K562 (cell line): ENCODE results near the gene BID. TPM values are rescaled to one million over a fixed set of nuclear protein-coding genes. Genes with fewer than 3 reads are reported as not detected.

Source experiments
- ATAC-seq: fragments of 200-7000 bp; cut with Tn5 transposase; 3 replicates; pipeline ENCODE4 v1.9.1; 2020; ENCODE audit warnings: moderate library complexity
- BruUV-seq: library from RNA; stranded (reverse); fragments of 400-500 nt; replicated peaks from 2 replicates; lab custom pipeline; 2021; lab: Mats Ljungman, UMichigan
- CTCF ChIA-PET: fragments of 300-600 bp; formaldehyde crosslinking; extraction: SDS; loops from one replicate; lab custom pipeline; 2021; ENCODE audit warnings: low intra/inter-chr PET ratio; lab: Yijun Ruan, JAX
- POLR2A ChIA-PET: fragments of 300-600, 350-650 bp; sonication (Branson Sonifier 250); formaldehyde crosslinking; extraction: SDS; loops from one replicate; lab custom pipeline; 2021; ENCODE audit warnings: antibody characterized with exemption, inconsistent platforms; lab: Yijun Ruan, JAX
- DNase-seq, 4 experiments: peaks; one replicate each; pipeline versions ENCODE4 v3.0.0 to v3.0.0-alpha.2; 2011 to 2018; ENCODE audit warnings: low spot score in 3 of 4, mixed read lengths in 3 of 4; ENCODE audit errors: extremely low read depth in 1 of 4
- FAIRE-seq: peaks from 2 replicates; lab custom pipeline; 2011; peaks lifted over from hg19 to GRCh38; lab: Jason Lieb, UNC
- H2AFZ ChIP-seq: 2 replicates; pipeline ENCODE4 v1.6.0; 2011; ENCODE audit warnings: low read depth, low read length, control low read depth, inconsistent platforms
- H3K27ac ChIP-seq: fragments of 200-600 bp; 3 replicates; pipeline ENCODE4 v1.8.0; 2011; ENCODE audit warnings: low read depth, mild to moderate bottlenecking, control low read depth, inconsistent platforms, low read length, moderate library complexity, mixed read lengths; ENCODE audit errors: extremely low read depth
- H3K27me3 ChIP-seq, 2 experiments: fragments of 300-600 bp in 1 of 2; 2 replicates in 1 of 2; 3 replicates in 1 of 2; pipeline versions ENCODE4 v1.6.0 to v1.8.0; 2011; ENCODE audit warnings: inconsistent platforms in 2 of 2, low read length in 2 of 2, mild to moderate bottlenecking in 1 of 2, mixed read lengths in 1 of 2, moderate library complexity in 1 of 2; ENCODE audit not compliant: control insufficient read depth in 2 of 2, insufficient read depth in 2 of 2
- H3K36me3 ChIP-seq: fragments of 300-600 bp; 3 replicates; pipeline ENCODE4 v1.8.0; 2011; ENCODE audit warnings: mild to moderate bottlenecking, low read length, inconsistent platforms; ENCODE audit not compliant: control insufficient read depth, insufficient read depth
- H3K4me1 ChIP-seq, 2 experiments: fragments of 200-600 bp in 1 of 2; replicated peaks in 1 of 2; 2 replicates in 1 of 2; 3 replicates in 1 of 2; pipeline versions ENCODE4 v1.5.1 to v1.8.0; 2011; ENCODE audit warnings: inconsistent platforms in 2 of 2, low read length in 2 of 2, mild to moderate bottlenecking in 1 of 2, mixed read lengths in 1 of 2, moderate library complexity in 1 of 2; ENCODE audit not compliant: control insufficient read depth in 2 of 2, insufficient read depth in 2 of 2
- H3K4me2 ChIP-seq: 2 replicates; pipeline ENCODE4 v1.6.1; 2011; ENCODE audit warnings: low read length, control low read depth, inconsistent platforms, mixed read lengths; ENCODE audit not compliant: insufficient read depth
- H3K4me3 ChIP-seq: fragments of 200-600 bp; sonication (generic), shearing (Covaris generic); 2 replicates; pipeline ENCODE4 v1.5.1; 2016; ENCODE audit warnings: control low read depth, inconsistent platforms
- H3K79me2 ChIP-seq: fragments of 200-600 bp; 3 replicates; pipeline ENCODE4 v1.8.0; 2011; ENCODE audit warnings: low read length, inconsistent platforms; ENCODE audit not compliant: control insufficient read depth, insufficient read depth
- H3K9ac ChIP-seq, 2 experiments: 2 replicates each; pipeline versions ENCODE4 v1.6.0 to v1.6.1; 2011; ENCODE audit warnings: low read depth in 2 of 2, low read length in 2 of 2, control low read depth in 1 of 2, inconsistent platforms in 1 of 2, mild to moderate bottlenecking in 1 of 2, mixed read lengths in 1 of 2; ENCODE audit not compliant: insufficient read depth in 1 of 2
- H3K9me1 ChIP-seq: one replicate; pipeline ENCODE4 v1.6.0; 2011; ENCODE audit warnings: inconsistent platforms, mild to moderate bottlenecking, low read length, moderate library complexity; ENCODE audit not compliant: control insufficient read depth, insufficient read depth
- H3K9me3 ChIP-seq: replicated peaks from 2 replicates; pipeline ENCODE4 v1.5.1; 2011; ENCODE audit warnings: low read depth, low read length, inconsistent platforms; ENCODE audit not compliant: control insufficient read depth, insufficient read depth
- H4K20me1 ChIP-seq: replicated peaks from 2 replicates; pipeline ENCODE4 v1.6.1; 2011; ENCODE audit warnings: low read length, inconsistent platforms, mixed read lengths; ENCODE audit not compliant: control insufficient read depth, insufficient read depth
- CHD1 ChIP-seq: fragments of 200-600 bp; sonication (generic); IDR thresholded peaks from one replicate; pipeline ENCODE4 v1.6.1; 2012; ENCODE audit warnings: mild to moderate bottlenecking, moderate library complexity, low read length, inconsistent platforms
- E2F3 ChIP-seq: fragments of 250-450 bp; sonication (Bioruptor Pico); IDR thresholded peaks from 2 replicates; pipeline ENCODE4 v1.4.0; 2020; ENCODE audit warnings: mild to moderate bottlenecking
- FOS ChIP-seq: IDR thresholded peaks from 3 replicates; pipeline ENCODE4 v1.6.1; 2011; ENCODE audit not compliant: insufficient read length; ENCODE audit errors: extremely low read depth
- GATAD2B ChIP-seq: fragments of 450-650 bp; IDR thresholded peaks from 2 replicates; pipeline ENCODE4 v1.6.1; 2017; ENCODE audit warnings: mild to moderate bottlenecking, borderline replicate concordance
- NRF1 ChIP-seq, 2 experiments: fragments of 450-650 bp; IDR thresholded peaks in 1 of 2; conservative IDR thresholded peaks in 1 of 2; 2 replicates each; pipeline ENCODE4 v1.6.1; 2014; ENCODE audit warnings: mild to moderate bottlenecking in 2 of 2
- PTRF ChIP-seq: fragments of 450-650 bp; IDR thresholded peaks from 2 replicates; pipeline ENCODE4 v1.6.1; 2016; ENCODE audit warnings: mild to moderate bottlenecking, missing genetic modification characterization, missing compliant biosample characterization
- RBM25 ChIP-seq: fragments of 200-400 bp; formaldehyde crosslinking; IDR thresholded peaks from 2 replicates; pipeline ENCODE4 v1.6.1; 2018; ENCODE audit warnings: low read length, low read depth, moderate library complexity; ENCODE audit not compliant: severe bottlenecking
- RFX7 ChIP-seq: fragments of 250-450 bp; sonication (Bioruptor Pico); IDR thresholded peaks from 2 replicates; pipeline ENCODE4 v1.5.1; 2021; ENCODE audit warnings: mild to moderate bottlenecking
- ZNF239 ChIP-seq: fragments of 250-450 bp; sonication (Bioruptor Pico); IDR thresholded peaks from 2 replicates; pipeline ENCODE4 v1.4.0; 2020; ENCODE audit warnings: mild to moderate bottlenecking
- WGBS: fragments of 100-300 bp; shearing (Covaris generic); methylation state at CpG from one replicate; pipeline ENCODE4 v1.1.6; 2016; ENCODE audit warnings: low coverage, mixed read lengths; ENCODE audit not compliant: insufficient coverage; ENCODE audit errors: missing lambda C conversion rate; 5-methylcytosine and 5-hydroxymethylcytosine counted together
- in situ Hi-C: fragments of 300-500 bp; cut with MboI; formaldehyde crosslinking; loops from 4 replicates; pipeline ENCODE4 v1.15.0; 2018; ENCODE audit warnings: inconsistent platforms, mixed read lengths
- intact Hi-C: fragments of 100-400 bp; cut with micrococcal nuclease; formaldehyde crosslinking; loops from 2 replicates; pipeline ENCODE4 v1.14.2; 2022
- polyA plus RNA-seq, 8 experiments: library from polyadenylated mRNA; depleted of rRNA in 4 of 8; stranded (reverse) in 5 of 8; unstranded in 3 of 8; fragments of >200 nt; fragmentation: Nextera tagmentation in 2 of 8; fragmentation: Illumina TruSeq in 1 of 8; extraction: Ambion mirVana in 2 of 8; extraction: Trizol in 1 of 8; gene quantifications; 2 replicates each; pipeline versions ENCODE4 v1.2.1 to v1.2.3, GENCODE V29; 2011 to 2014; ENCODE audit warnings: inconsistent platforms in 1 of 8, missing spikeins in 1 of 8
- total RNA-seq, 7 experiments: library from RNA; depleted of rRNA in 6 of 7; stranded (reverse); fragments of >200 nt in 6 of 7; fragmentation: Illumina TruSeq in 2 of 7; extraction: Trizol in 2 of 7; gene quantifications; 2 replicates each; pipeline versions ENCODE4 v1.2.1 to v1.2.3, GENCODE V29; 2011 to 2021; ENCODE audit warnings: low replicate concordance in 1 of 7
- TF ChIP-seq, protein P1 (sequence below), 2 experiments: fragments of 450-650 bp in 1 of 2; sonication (generic) in 1 of 2; formaldehyde crosslinking in 1 of 2; IDR thresholded peaks in 1 of 2; conservative IDR thresholded peaks in 1 of 2; 2 replicates each; pipeline versions ENCODE4 v1.6.1 to v1.8.1; 2016 to 2023; ENCODE audit warnings: mild to moderate bottlenecking in 2 of 2, moderate library complexity in 2 of 2, inconsistent platforms in 1 of 2, missing genetic modification reagents in 1 of 2
- TF ChIP-seq, protein P2 (sequence below): fragments of 450-650 bp; IDR thresholded peaks from 2 replicates; pipeline ENCODE4 v1.6.1; 2016; ENCODE audit warnings: missing biosample characterization, missing genetic modification characterization
- TF ChIP-seq, protein P3 (sequence below): fragments of 250-450 bp; sonication (Bioruptor Pico); IDR thresholded peaks from 2 replicates; pipeline ENCODE4 v1.5.0; 2020; ENCODE audit warnings: mild to moderate bottlenecking, borderline replicate concordance
- TF ChIP-seq, protein P4 (sequence below): sonication (generic); formaldehyde crosslinking; IDR thresholded peaks from 2 replicates; pipeline ENCODE4 v1.8.1; 2022; ENCODE audit warnings: missing genetic modification reagents

Gene BID
- total and polyA plus RNA-seq, 9 of the 15 experiments (the other 6 are each of a cell fraction or from before 2014, with no cell fraction given): 5.2 to 209 (median 63.7) TPM

DNA sequence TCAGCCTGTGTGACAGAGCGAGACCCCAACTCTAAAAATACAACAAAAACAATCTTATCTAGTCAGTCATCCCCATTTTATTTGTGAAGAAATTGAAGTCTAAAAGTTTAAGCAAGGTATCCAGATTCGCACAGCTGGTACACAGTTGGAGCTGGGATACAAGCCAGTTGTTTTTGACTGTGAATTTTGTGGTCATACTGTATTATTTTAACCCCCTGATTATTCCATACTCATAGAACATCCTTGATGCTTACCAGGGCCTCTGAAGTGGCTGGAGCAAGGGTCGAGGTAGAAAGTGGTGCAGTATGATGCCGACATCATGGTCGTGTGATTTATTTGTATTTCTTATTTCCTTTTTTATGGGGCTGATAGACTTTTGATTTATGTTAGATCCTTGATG is 50.0 kb downstream of the BID start:
- H3K27ac ChIP-seq: no peak overlapping the region
- no peaks in the 10 kb centered on the region for H3K9me3 ChIP-seq
- in situ Hi-C loops (no loop called here), intact Hi-C loops (loop anchor here (5.0 kb wide), 1 partner anchor 162 kb away; the partner anchor contains the start of gene SLC25A18)
- H3K36me3 ChIP-seq: peaks cover 33% of the 10 kb centered on the region; the same call in 1 of the 3 replicates
- H3K27me3 ChIP-seq: no peaks in the 10 kb centered on the region
- FAIRE-seq (no peak), DNase-seq (no peak), ATAC-seq (no peak)
- CTCF ChIA-PET: no interaction called here
- H3K9me1 ChIP-seq: no peaks in the 10 kb centered on the region
- no peak overlapping the region for H3K9ac ChIP-seq
- POLR2A ChIA-PET: interaction anchor here (0.6 to 1.3 kb wide), 2 partner anchors 62 to 201 kb away, joined by 3 to 4 read pairs; no protein-coding TSS in a partner anchor
- H3K4me3 ChIP-seq: no peak overlapping the region
- H2AFZ ChIP-seq: no peak overlapping the region
- WGBS: 94% methylated on average over 5 of the region's 5 CpGs
- no peaks in the 10 kb centered on the region for H4K20me1 ChIP-seq
- peaks cover 0 to 6% of the 10 kb centered on the region in 2 experiments; a peak in 1 of 5 replicates for H3K4me1 ChIP-seq
- H3K79me2 ChIP-seq: no peaks in the 10 kb centered on the region
- no peak overlapping the region for H3K4me2 ChIP-seq
- TF ChIP-seq E2F3 (CRISPR knock-in tag) (no peak), NRF1 (conservative IDR thresholded peaks at IDR 0.05 in 1 of 2, IDR thresholded peaks at IDR 0.05 in 1 of 2) (no peak), FOS (no peak), RBM25 (no peak), ZNF239 (no peak), GATAD2B (no peak), RFX7 (CRISPR knock-in tag) (no peak), CHD1 (no peak), PTRF (tag) (no peak)
- TF ChIP-seq, protein P1, sequence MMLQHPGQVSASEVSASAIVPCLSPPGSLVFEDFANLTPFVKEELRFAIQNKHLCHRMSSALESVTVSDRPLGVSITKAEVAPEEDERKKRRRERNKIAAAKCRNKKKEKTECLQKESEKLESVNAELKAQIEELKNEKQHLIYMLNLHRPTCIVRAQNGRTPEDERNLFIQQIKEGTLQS (IDR thresholded peaks at IDR 0.05): no peak
- TF ChIP-seq, protein P1 (CRISPR knock-in tag; conservative IDR thresholded peaks at IDR 0.05): no peak
- TF ChIP-seq, protein P2, sequence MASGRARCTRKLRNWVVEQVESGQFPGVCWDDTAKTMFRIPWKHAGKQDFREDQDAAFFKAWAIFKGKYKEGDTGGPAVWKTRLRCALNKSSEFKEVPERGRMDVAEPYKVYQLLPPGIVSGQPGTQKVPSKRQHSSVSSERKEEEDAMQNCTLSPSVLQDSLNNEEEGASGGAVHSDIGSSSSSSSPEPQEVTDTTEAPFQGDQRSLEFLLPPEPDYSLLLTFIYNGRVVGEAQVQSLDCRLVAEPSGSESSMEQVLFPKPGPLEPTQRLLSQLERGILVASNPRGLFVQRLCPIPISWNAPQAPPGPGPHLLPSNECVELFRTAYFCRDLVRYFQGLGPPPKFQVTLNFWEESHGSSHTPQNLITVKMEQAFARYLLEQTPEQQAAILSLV (tag): no peak
- TF ChIP-seq, protein P3, sequence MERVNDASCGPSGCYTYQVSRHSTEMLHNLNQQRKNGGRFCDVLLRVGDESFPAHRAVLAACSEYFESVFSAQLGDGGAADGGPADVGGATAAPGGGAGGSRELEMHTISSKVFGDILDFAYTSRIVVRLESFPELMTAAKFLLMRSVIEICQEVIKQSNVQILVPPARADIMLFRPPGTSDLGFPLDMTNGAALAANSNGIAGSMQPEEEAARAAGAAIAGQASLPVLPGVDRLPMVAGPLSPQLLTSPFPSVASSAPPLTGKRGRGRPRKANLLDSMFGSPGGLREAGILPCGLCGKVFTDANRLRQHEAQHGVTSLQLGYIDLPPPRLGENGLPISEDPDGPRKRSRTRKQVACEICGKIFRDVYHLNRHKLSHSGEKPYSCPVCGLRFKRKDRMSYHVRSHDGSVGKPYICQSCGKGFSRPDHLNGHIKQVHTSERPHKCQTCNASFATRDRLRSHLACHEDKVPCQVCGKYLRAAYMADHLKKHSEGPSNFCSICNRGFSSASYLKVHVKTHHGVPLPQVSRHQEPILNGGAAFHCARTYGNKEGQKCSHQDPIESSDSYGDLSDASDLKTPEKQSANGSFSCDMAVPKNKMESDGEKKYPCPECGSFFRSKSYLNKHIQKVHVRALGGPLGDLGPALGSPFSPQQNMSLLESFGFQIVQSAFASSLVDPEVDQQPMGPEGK (CRISPR knock-in tag): no peak
- TF ChIP-seq, protein P4, sequence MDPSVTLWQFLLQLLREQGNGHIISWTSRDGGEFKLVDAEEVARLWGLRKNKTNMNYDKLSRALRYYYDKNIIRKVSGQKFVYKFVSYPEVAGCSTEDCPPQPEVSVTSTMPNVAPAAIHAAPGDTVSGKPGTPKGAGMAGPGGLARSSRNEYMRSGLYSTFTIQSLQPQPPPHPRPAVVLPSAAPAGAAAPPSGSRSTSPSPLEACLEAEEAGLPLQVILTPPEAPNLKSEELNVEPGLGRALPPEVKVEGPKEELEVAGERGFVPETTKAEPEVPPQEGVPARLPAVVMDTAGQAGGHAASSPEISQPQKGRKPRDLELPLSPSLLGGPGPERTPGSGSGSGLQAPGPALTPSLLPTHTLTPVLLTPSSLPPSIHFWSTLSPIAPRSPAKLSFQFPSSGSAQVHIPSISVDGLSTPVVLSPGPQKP (CRISPR knock-in tag): no peak
- no TSS peak for BruUV-seq
